ENCODE measurements around the gene YJEFN3.

Gene YJEFN3

GRCh38 chr19:19491321-19492025 lies 37.2 kb upstream of the YJEFN3 start:
- Mint-ChIP-seq H3K4me1 (peaks cover 43% of the 10 kb centered on the region), H3K36me3 (peaks cover 2% of the 10 kb centered on the region), H3K4me3 (no peak overlapping the region), H3K9me3 (no peaks in the 10 kb centered on the region), H3K27me3 (no peaks in the 10 kb centered on the region), H3K27ac (no peak overlapping the region)

- Mint-ChIP-seq H3K4me1 (peaks cover 36% of the 10 kb centered on the region), H3K36me3 (peaks cover 2% of the 10 kb centered on the region), H3K27ac (no peak overlapping the region), H3K9me3 (no peaks in the 10 kb centered on the region), H3K4me3 (no peak overlapping the region), H3K27me3 (no peaks in the 10 kb centered on the region)
Observed at GRCh38 chr19:19492026-19492610, 36.6 kb upstream of the YJEFN3 start.

DNA sequence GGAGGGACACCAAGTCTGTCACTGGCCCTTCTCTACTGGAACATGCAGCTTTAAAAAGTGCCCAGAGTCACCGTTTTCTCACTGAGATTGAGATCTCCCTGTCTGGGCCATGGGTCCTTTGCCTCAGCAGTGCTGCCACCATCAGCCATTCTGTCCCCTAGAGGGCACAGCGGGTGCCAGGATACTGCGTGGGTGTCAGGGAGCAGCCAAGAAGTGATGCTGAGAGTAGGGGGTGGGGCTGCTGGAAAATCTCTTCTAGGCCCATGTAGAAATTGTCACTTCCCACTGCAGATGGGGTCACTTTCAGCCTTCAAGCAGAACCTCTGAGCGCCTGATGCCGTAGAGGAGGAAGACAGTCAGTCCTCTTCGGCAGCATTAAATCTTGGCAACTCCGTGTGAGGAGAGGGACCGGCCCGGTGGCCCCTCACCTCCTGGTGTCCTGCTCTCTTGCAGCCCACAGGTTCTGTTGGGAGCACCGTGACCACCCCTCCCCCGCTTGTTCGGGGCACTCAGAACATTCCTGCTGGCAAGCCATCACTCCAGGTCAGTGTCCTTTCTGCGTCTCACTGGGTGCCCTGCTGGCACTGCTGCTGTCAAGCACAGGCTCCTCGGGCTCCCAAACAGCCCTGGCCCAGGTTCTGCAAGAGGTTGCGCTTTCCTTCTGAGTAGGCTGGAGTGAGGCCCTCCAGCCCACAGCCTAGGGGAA lies 34.7 kb upstream of the YJEFN3 start:
- Mint-ChIP-seq H3K27ac (no peak overlapping the region), H3K4me1 (peaks cover 18% of the 10 kb centered on the region), H3K36me3 (peaks cover 2% of the 10 kb centered on the region), H3K9me3 (no peaks in the 10 kb centered on the region), H3K4me3 (no peak overlapping the region), H3K27me3 (no peaks in the 10 kb centered on the region)

- peaks cover 2% of the 10 kb centered on the region for H3K36me3 Mint-ChIP-seq
- H3K4me1 Mint-ChIP-seq, result no peaks in the 10 kb centered on the region
- H3K27me3 Mint-ChIP-seq, result no peaks in the 10 kb centered on the region
- H3K4me3 Mint-ChIP-seq, result no peak overlapping the region
- H3K9me3 Mint-ChIP-seq, result no peaks in the 10 kb centered on the region
- peak overlapping the region; percentile 23 for H3K27ac Mint-ChIP-seq
Observed at GRCh38 chr19:19495614-19496603, 32.8 kb upstream of the YJEFN3 start.

GRCh38 chr19:19498255-19498991 lies 30.3 kb upstream of the YJEFN3 start:
- H3K27me3 Mint-ChIP-seq, result no peaks in the 10 kb centered on the region
- no peaks in the 10 kb centered on the region for H3K4me1 Mint-ChIP-seq
- H3K9me3 Mint-ChIP-seq, result no peaks in the 10 kb centered on the region
- no peak overlapping the region for H3K4me3 Mint-ChIP-seq
- no peak overlapping the region for H3K27ac Mint-ChIP-seq
- peaks cover 4% of the 10 kb centered on the region for H3K36me3 Mint-ChIP-seq

DNA sequence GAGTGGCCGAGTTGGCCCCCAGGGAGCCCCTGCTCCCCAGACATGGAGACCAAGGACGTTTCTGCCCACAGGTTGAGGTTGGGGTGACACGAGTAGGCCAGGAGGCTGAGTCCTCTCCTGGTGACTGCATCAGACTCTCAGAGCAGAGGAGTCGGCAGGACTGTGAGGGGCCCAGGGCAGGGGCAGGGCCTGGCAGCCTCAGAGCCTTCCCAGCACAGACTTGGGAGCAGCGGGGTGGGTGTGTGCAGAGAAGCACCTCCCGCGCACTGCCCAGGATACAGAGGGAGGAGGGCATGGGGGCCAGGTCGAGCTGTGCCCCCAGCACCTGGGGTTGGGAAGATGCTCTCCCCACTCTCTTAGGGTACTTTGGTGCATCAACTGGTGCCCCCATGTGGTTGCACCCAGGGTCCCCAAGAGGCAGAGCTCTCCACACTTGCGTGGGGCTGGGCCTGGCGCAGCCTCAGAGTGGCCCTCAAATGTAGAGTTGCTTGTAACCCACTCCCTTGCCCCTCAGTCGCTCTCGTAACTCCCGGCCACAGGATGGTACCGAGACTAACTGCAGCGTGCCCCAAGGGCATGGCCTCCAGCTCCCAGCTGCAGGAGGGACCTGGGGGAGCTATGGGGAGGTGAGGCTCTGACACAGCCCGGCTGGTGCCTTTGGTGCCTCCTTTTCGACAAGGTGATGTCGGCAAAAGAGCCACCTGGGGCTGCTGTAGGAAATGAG lies 29.3 kb upstream of the YJEFN3 start:
- no peak overlapping the region for H3K4me3 Mint-ChIP-seq
- no peaks in the 10 kb centered on the region for H3K9me3 Mint-ChIP-seq
- no peaks in the 10 kb centered on the region for H3K27me3 Mint-ChIP-seq
- H3K36me3 Mint-ChIP-seq, result peaks cover 4% of the 10 kb centered on the region
- H3K27ac Mint-ChIP-seq, result no peak overlapping the region
- H3K4me1 Mint-ChIP-seq, result no peaks in the 10 kb centered on the region

GRCh38 chr19:19500975-19501644 lies 27.6 kb upstream of the YJEFN3 start:
- H3K9me3 Mint-ChIP-seq, result no peaks in the 10 kb centered on the region
- H3K27ac Mint-ChIP-seq, result no peak overlapping the region
- H3K36me3 Mint-ChIP-seq, result peaks cover 2% of the 10 kb centered on the region
- no peaks in the 10 kb centered on the region for H3K27me3 Mint-ChIP-seq
- H3K4me3 Mint-ChIP-seq, result no peak overlapping the region
- no peaks in the 10 kb centered on the region for H3K4me1 Mint-ChIP-seq

DNA sequence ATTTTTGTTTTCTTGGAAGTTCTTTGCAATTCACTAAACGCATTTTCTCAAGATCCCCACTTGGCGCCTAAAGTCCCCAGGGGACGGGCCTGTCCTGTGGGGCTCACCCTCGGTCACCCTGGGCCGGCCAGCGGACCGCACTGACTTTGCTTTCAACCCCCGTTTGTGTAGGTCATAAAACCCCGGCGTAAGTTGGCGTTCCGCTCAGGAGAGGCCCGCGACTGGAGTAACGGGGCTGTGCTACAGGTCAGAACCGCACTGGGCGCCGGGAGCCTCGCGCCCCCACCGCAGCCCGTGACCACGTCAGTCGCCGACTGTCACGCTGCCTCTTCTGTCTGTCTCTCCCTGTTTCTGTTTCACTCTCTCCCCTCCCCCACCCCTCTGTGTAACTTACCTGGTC lies 26.9 kb upstream of the YJEFN3 start:
- H3K4me1 Mint-ChIP-seq, result no peaks in the 10 kb centered on the region
- no peak overlapping the region for H3K27ac Mint-ChIP-seq
- no peaks in the 10 kb centered on the region for H3K27me3 Mint-ChIP-seq
- H3K36me3 Mint-ChIP-seq, result peaks cover 6% of the 10 kb centered on the region
- H3K9me3 Mint-ChIP-seq, result no peaks in the 10 kb centered on the region
- H3K4me3 Mint-ChIP-seq, result no peak overlapping the region

DNA sequence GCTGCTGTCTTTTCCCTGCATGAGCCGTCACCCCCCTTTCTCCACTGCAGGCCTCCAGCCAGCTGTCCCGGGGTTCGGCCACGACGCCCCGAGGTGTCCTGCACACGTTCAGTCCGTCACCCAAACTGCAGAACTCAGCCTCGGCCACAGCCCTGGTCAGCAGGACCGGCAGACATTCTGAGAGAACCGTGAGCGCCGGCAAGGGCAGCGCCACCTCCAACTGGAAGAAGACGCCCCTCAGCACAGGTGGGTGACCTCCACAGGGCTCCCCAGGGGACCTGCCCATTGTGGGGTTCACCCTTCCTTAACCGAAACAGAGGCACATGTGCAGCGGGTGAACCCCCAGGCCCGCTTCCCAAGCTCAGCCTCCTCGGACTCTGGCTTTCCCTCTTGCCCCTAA lies 26.4 kb upstream of the YJEFN3 start:
- Mint-ChIP-seq H3K27ac (no peak overlapping the region), H3K36me3 (peaks cover 6% of the 10 kb centered on the region), H3K9me3 (no peaks in the 10 kb centered on the region), H3K27me3 (no peaks in the 10 kb centered on the region), H3K4me1 (no peaks in the 10 kb centered on the region), H3K4me3 (no peak overlapping the region)

- no peaks in the 10 kb centered on the region for H3K4me1 Mint-ChIP-seq
- H3K4me3 Mint-ChIP-seq, result no peak overlapping the region
- no peak overlapping the region for H3K27ac Mint-ChIP-seq
- H3K36me3 Mint-ChIP-seq, result peaks cover 6% of the 10 kb centered on the region
- H3K27me3 Mint-ChIP-seq, result no peaks in the 10 kb centered on the region
- no peaks in the 10 kb centered on the region for H3K9me3 Mint-ChIP-seq
Observed at GRCh38 chr19:19502808-19503602, 25.7 kb upstream of the YJEFN3 start.

GRCh38 chr19:19504754-19505668 lies 23.7 kb upstream of the YJEFN3 start:
- H3K36me3 Mint-ChIP-seq, result peaks cover 6% of the 10 kb centered on the region

DNA sequence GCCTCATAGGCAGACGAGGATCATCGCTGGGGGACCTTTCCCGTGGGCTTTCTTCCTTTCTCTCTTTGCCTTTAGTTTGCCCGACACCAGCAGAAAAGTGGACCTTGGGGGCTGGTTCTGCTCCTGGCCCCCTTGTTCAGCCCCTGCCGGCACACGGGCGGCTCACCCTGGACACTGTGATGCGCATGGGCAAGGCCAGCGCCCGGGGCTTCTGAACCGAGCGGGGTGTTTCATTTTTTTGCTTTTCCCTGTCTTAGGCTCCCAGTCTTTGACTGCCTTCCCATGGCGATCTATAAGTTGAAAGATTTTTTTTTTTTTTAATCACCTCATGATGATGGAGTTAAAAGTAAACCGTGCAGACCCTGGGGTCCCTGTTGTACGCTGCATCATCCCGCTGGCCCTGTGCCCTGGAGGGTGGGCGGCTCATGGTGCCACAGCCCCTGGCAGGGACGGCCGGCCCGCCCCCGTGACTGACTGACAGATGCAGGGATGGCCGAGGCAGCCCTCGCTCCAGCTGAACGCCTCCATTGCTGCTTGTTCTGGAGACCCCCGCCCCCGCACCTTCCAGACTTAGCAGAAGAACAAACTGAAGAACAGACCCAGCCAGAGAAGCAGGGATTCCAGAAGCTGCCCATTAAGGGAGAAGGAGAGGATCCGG lies 22.9 kb upstream of the YJEFN3 start:
- no peak overlapping the region for H3K27ac Mint-ChIP-seq
- peaks cover 6% of the 10 kb centered on the region for H3K36me3 Mint-ChIP-seq
- no peaks in the 10 kb centered on the region for H3K9me3 Mint-ChIP-seq
- no peak overlapping the region for H3K4me3 Mint-ChIP-seq
- no peaks in the 10 kb centered on the region for H3K27me3 Mint-ChIP-seq
- H3K4me1 Mint-ChIP-seq, result no peaks in the 10 kb centered on the region

More at GRCh38 chr19:19504754-19505668, 23.7 kb upstream of the YJEFN3 start:
- no peaks in the 10 kb centered on the region for H3K27me3 Mint-ChIP-seq
- H3K9me3 Mint-ChIP-seq, result no peaks in the 10 kb centered on the region
- no peak overlapping the region for H3K4me3 Mint-ChIP-seq
- H3K27ac Mint-ChIP-seq, result no peak overlapping the region
- H3K4me1 Mint-ChIP-seq, result no peaks in the 10 kb centered on the region

Data from activated naive CD4-positive, alpha-beta T cell treated with anti-CD3 and anti-CD28 coated beads, Interleukin-2, amount 50 U/mL, for 24 hours (primary cell).